Measurements from ENCODE around the gene SSH2.

DNA sequence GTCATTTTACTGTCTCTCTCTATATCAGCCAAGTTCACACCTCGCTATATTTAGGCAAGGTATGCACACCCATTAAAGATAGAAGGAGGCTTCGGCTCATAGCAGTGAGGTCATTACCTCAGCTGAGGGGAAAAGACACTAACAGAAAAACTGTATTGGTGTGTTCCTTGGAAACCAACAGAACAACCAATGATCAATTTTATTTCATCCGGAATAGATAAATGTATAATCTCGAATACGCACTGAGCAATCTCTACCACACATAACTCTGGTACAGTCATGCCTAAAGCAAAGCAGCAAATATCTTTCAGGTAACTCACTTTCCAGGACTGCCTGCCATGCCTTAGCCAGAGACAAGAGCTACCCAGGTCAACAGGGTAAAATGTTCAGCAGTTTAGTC, 197.4 kb downstream of the SSH2 start:
- no peak for TF ChIP-seq POLR2A (IDR thresholded peaks at IDR 0.05; ENCODE audit: low read depth)
- TF ChIP-seq, protein P1, sequence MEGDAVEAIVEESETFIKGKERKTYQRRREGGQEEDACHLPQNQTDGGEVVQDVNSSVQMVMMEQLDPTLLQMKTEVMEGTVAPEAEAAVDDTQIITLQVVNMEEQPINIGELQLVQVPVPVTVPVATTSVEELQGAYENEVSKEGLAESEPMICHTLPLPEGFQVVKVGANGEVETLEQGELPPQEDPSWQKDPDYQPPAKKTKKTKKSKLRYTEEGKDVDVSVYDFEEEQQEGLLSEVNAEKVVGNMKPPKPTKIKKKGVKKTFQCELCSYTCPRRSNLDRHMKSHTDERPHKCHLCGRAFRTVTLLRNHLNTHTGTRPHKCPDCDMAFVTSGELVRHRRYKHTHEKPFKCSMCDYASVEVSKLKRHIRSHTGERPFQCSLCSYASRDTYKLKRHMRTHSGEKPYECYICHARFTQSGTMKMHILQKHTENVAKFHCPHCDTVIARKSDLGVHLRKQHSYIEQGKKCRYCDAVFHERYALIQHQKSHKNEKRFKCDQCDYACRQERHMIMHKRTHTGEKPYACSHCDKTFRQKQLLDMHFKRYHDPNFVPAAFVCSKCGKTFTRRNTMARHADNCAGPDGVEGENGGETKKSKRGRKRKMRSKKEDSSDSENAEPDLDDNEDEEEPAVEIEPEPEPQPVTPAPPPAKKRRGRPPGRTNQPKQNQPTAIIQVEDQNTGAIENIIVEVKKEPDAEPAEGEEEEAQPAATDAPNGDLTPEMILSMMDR (IDR thresholded peaks at IDR 0.05) = no peak
- no peak for TF ChIP-seq EP300 (IDR thresholded peaks at IDR 0.05)
